Measurements from ENCODE around the gene DYNLRB1.

- peak; percentile 53 for TF ChIP-seq CTCF (conservative IDR thresholded peaks at IDR 0.05; ENCODE audit: low read depth, low read length)
- no peak for TF ChIP-seq EZH2 (IDR thresholded peaks at IDR 0.05; ENCODE audit: low read length, unreplicated experiment)
These were observed 46.4 kb downstream of the DYNLRB1 start for GRCh38 chr20:34562641-34563040.
